Measurements from ENCODE around the gene CYTH4. TPM values are rescaled to one million over a fixed set of nuclear protein-coding genes. Genes with fewer than 3 reads are reported as not detected.
A peak's percentile ranks its signal among the peaks of the same experiment; 100 is the strongest.

CYTH4 gene
- total and polyA plus RNA-seq, 10 of the 15 experiments (the other 5 are each of a cell fraction or from before 2014, with no cell fraction given): 1.5 to 27.3 (median 16.9) TPM

GRCh38 chr22:37331034-37331428, 48.7 kb downstream of the CYTH4 start (continued):
- peak in 1 of 2 experiments; percentile 54; a peak in 1 of 3 replicates for TF ChIP-seq EGR1 (IDR thresholded peaks at IDR 0.05; ENCODE audit: borderline replicate concordance in 1 of 2, low read depth in 2 of 2, low read length in 2 of 2)
- TF ChIP-seq LARP7 (IDR thresholded peaks at IDR 0.05): no peak
- no peak for TF ChIP-seq ZNF274 (IDR thresholded peaks at IDR 0.05; ENCODE audit: insufficient read depth, insufficient read length)
- TF ChIP-seq ATF3 (IDR thresholded peaks at IDR 0.05; ENCODE audit: borderline replicate concordance, extremely low read depth, low read depth, low read length): no peak
- no peak for TF ChIP-seq ZBTB33 (IDR thresholded peaks at IDR 0.05)

- H3K4me1 ChIP-seq (ENCODE audit: control insufficient read depth, insufficient read depth, low read length): no peaks in the 10 kb centered on the region; the same call in 1 of the 2 replicates
- DNase-seq (ENCODE audit: low read depth, low spot score): no peak
- in situ Hi-C loops (cut with MboI) (no loop called here), intact Hi-C loops (cut with micrococcal nuclease; ENCODE audit: unreplicated experiment) (no loop called here)
- ATAC-seq: peak; percentile 27
- H3K9ac ChIP-seq (ENCODE audit: control insufficient read depth, insufficient read depth, low read length): no peak overlapping the region
- H3K27ac ChIP-seq (ENCODE audit: control insufficient read depth, insufficient read depth): no peak overlapping the region
- H4K20me1 ChIP-seq (ENCODE audit: control insufficient read depth, insufficient read depth): no peaks in the 10 kb centered on the region; the same call in 1 of the 2 replicates
- H3K4me3 ChIP-seq: no peak overlapping the region
- peaks cover 6 to 10% of the 10 kb centered on the region in 2 experiments for H3K27me3 ChIP-seq (replicated peaks in 1 of 2; ENCODE audit: control insufficient read depth in 2 of 2, insufficient read depth in 2 of 2, low read length in 1 of 2)
- BruUV-seq (replicated peaks): no TSS peak
- no peak overlapping the region for H2AFZ ChIP-seq (ENCODE audit: control insufficient read depth, low read depth, low read length)
- 23% methylated on average over 9 of the region's 9 CpGs for WGBS (ENCODE audit: insufficient coverage, insufficient replicate concordance, low lambda C conversion rate, missing lambda C conversion rate)
- ChIA-PET SMC1A (ENCODE audit: uncharacterized antibody, unreplicated experiment) (interaction anchor here (0.8 to 3.0 kb wide), 6 partner anchors 11 to 72 kb away, joined by 3 to 12 read pairs (median 5); no protein-coding TSS in a partner anchor), RAD21 (ENCODE audit: unreplicated experiment) (interaction anchor here (0.8 to 3.0 kb wide), 5 partner anchors 9 to 235 kb away, joined by 3 to 13 read pairs (median 6); no protein-coding TSS in a partner anchor), POLR2A (interaction anchor here (0.9 to 1.8 kb wide), 2 partner anchors 7 to 22 kb away, joined by 3 to 4 read pairs; no protein-coding TSS in a partner anchor), CTCF (interaction anchor here (0.7 to 3.4 kb wide), 13 partner anchors 9 to 165 kb away, joined by 3 to 17 read pairs (median 7); no protein-coding TSS in a partner anchor)
- no peaks in the 10 kb centered on the region for H3K36me3 ChIP-seq (ENCODE audit: control insufficient read depth in 2 of 2, insufficient read depth in 2 of 2, low read length in 1 of 2)
- no peak for FAIRE-seq
- H3K79me2 ChIP-seq (ENCODE audit: control insufficient read depth, insufficient read depth, low read length): no peaks in the 10 kb centered on the region
- no peak overlapping the region for H3K4me2 ChIP-seq (ENCODE audit: control insufficient read depth, insufficient read depth)
- no peaks in the 10 kb centered on the region for H3K9me3 ChIP-seq (replicated peaks; ENCODE audit: control insufficient read depth, insufficient read depth, low read length)
- TF ChIP-seq POU2F2 (IDR thresholded peaks at IDR 0.05; ENCODE audit: borderline replicate concordance, low read depth, low read length): no peak
- 0 out of 2 replicates have a peak, but pooled peaks have one; percentile 27 for TF ChIP-seq LARP7 (IDR thresholded peaks at IDR 0.05)
- no peak for TF ChIP-seq NR2F1 (conservative IDR thresholded peaks at IDR 0.05)
- no peak for TF ChIP-seq BRCA1 (IDR thresholded peaks at IDR 0.05; ENCODE audit: low read depth, low read length)
- TF ChIP-seq ZNF217 (IDR thresholded peaks at IDR 0.05): no peak
- TF ChIP-seq SMARCA5 (IDR thresholded peaks at IDR 0.05): no peak
- no peak for TF ChIP-seq CHD1 (IDR thresholded peaks at IDR 0.05; ENCODE audit: low read depth, low read length)
- no peak for TF ChIP-seq SREBF1 (IDR thresholded peaks at IDR 0.05; ENCODE audit: low read length)
- no peak for TF ChIP-seq NRF1 (conservative IDR thresholded peaks at IDR 0.05; ENCODE audit: low read depth, low read length)
- TF ChIP-seq CTCF (IDR thresholded peaks at IDR 0.05 in 2 of 3, conservative IDR thresholded peaks at IDR 0.05 in 1 of 3; ENCODE audit: control insufficient read depth in 2 of 3, extremely low read depth in 1 of 3, insufficient read depth in 1 of 3, low read depth in 3 of 3, low read length in 3 of 3): peak in 2 of 3 experiments; percentile 12 to 20; a peak in 2 of 6 replicates
- TF ChIP-seq TARDBP (IDR thresholded peaks at IDR 0.05; ENCODE audit: borderline replicate concordance): no peak
- no peak for TF ChIP-seq MEF2A (IDR thresholded peaks at IDR 0.05; ENCODE audit: insufficient read depth, low read depth, low read length)
- no peak for TF ChIP-seq SMAD5 (IDR thresholded peaks at IDR 0.05; ENCODE audit: low read depth)
- no peak for TF ChIP-seq SUPT20H (IDR thresholded peaks at IDR 0.05; ENCODE audit: borderline replicate concordance, control insufficient read depth, low read depth, low read length)
- peak; percentile 86 for TF ChIP-seq SPI1 (IDR thresholded peaks at IDR 0.05; ENCODE audit: borderline replicate concordance, insufficient read depth, low read depth, low read length)
Measured at GRCh38 chr22:37331856-37332536, 49.7 kb downstream of the CYTH4 start.

Data from GM12878 (cell line).